Small intestine (tissue), 7 donors: Measurements from ENCODE around the gene MROH2A. TPM values are rescaled to one million over a fixed set of nuclear protein-coding genes. Genes with fewer than 3 reads are reported as not detected.

Experiments
- DNase-seq, 2 donors: peaks; one replicate each; pipeline versions ENCODE4 v3.0.0 to v3.0.0-alpha.2; 2013
- FAIRE-seq: peaks from 2 replicates; lab custom pipeline; 2012; peaks lifted over from hg19 to GRCh38; lab: Jason Lieb, UNC
- H3K27ac ChIP-seq, 3 donors: one replicate each; pipeline ENCODE4 v1.5.1; 2013; ENCODE audit warnings: low read length in 2 of 3, mild to moderate bottlenecking in 2 of 3, control low read depth in 1 of 3, inconsistent platforms in 1 of 3, low read depth in 1 of 3, moderate library complexity in 1 of 3
- H3K27me3 ChIP-seq, 3 donors: one replicate each; pipeline ENCODE4 v1.6.1; 2013; ENCODE audit warnings: low read length in 3 of 3, inconsistent platforms in 1 of 3; ENCODE audit not compliant: control insufficient read depth in 3 of 3, insufficient read depth in 3 of 3
- H3K36me3 ChIP-seq, 3 donors: one replicate each; pipeline ENCODE4 v1.6.1; 2013; ENCODE audit warnings: low read length in 3 of 3, inconsistent platforms in 1 of 3, low read depth in 1 of 3, mild to moderate bottlenecking in 1 of 3, moderate library complexity in 1 of 3; ENCODE audit not compliant: control insufficient read depth in 3 of 3, insufficient read depth in 2 of 3
- H3K4me1 ChIP-seq, 3 donors: one replicate each; pipeline ENCODE4 v1.6.1; 2013; ENCODE audit warnings: low read length in 2 of 3, inconsistent platforms in 1 of 3, low read depth in 1 of 3, mild to moderate bottlenecking in 1 of 3, moderate library complexity in 1 of 3; ENCODE audit not compliant: control insufficient read depth in 3 of 3, insufficient read depth in 2 of 3
- H3K4me3 ChIP-seq, 3 donors: one replicate each; pipeline ENCODE4 v1.5.1; 2013; ENCODE audit warnings: low read length in 3 of 3, control low read depth in 1 of 3, inconsistent platforms in 1 of 3, low read depth in 1 of 3, mild to moderate bottlenecking in 1 of 3, moderate library complexity in 1 of 3
- H3K9me3 ChIP-seq, 2 donors: one replicate each; pipeline ENCODE4 v1.6.1; 2013; ENCODE audit warnings: low read depth in 1 of 2, low read length in 1 of 2; ENCODE audit not compliant: control insufficient read depth in 2 of 2, insufficient read depth in 1 of 2
- WGBS, 3 donors: extraction: QIAGEN DNeasy Blood & Tissue Kit; methylation state at CpG; one replicate each; pipeline ENCODE4 v1.1.7; 2013; 5-methylcytosine and 5-hydroxymethylcytosine counted together
- polyA plus RNA-seq, 4 donors: library from polyadenylated mRNA; stranded (reverse) in 3 of 4; unstranded in 1 of 4; fragments of 200-250 nt in 3 of 4; fragments of 120-200 nt in 1 of 4; gene quantifications; one replicate each; pipeline versions ENCODE4 v1.2.1 to v1.2.3, GENCODE V29; 2013
- donor health status: healthy with polysubstance abuse.
- donor health status: control.
- donor health status: control.
- donor health status: Bipolar disorder and iron deficiency.
- donor health status: healthy.

The MROH2A gene
- polyA plus RNA-seq, 4 donors, result 0.19 to 1.6 (median 0.42) TPM

DNA sequence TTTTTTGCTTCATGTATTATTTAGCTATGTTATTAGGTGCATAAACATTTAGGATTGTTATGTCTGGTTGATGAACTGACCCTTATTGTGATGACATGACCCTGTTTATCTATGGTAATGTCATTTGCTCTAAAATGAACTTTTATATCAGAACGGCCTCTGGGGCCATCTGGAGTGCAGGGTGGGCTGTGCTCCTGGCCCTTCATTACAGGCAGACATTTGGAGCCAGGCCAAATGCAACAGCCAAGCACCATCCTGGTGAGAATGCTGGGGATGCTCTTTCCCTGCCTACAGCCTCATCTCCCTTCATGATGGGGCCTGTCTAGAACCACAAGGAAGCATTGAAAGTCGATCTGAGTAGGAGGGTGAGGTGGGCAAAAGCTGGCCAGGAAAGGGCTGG lies 38.2 kb downstream of the MROH2A start:
- H3K4me1 ChIP-seq, result peaks cover 0 to 23% (median 0%) of the 10 kb centered on the region in 3 donors
- no peaks in the 10 kb centered on the region for H3K27me3 ChIP-seq
- no peak for FAIRE-seq
- DNase-seq, result no peak
- no peaks in the 10 kb centered on the region for H3K36me3 ChIP-seq
- WGBS, 3 donors, result 60 to 74% (median 61%) methylated on average over 2 of the region's 2 CpGs
- no peak overlapping the region for H3K4me3 ChIP-seq
- H3K9me3 ChIP-seq, result peaks cover 0 to 2% of the 10 kb centered on the region in 2 donors
- peak overlapping the region in 1 of 3 donors; percentile 60 for H3K27ac ChIP-seq

DNA sequence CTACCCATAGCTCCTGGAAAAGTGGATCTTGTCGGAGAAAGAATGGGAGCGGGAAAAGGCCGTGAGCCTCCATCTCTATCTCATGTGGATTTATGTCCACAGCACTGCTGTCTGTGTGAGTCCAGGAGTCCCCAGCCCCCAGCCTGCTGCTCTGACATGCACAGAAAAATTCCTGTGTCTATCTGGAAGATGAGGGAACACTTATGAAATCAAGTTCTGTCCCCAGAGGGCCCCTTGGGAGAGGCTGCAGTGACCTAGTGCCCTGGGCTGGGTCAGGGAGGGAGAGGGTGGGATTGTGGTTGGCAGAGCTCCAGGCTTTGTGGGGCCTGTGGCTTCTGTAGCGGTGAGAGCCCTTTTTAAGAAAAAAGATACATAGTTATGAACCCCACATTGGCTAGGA lies 38.6 kb downstream of the MROH2A start:
- H3K4me1 ChIP-seq, result peaks cover 0 to 23% (median 2%) of the 10 kb centered on the region in 3 donors
- H3K4me3 ChIP-seq, result no peak overlapping the region
- peaks cover 0 to 2% of the 10 kb centered on the region in 2 donors for H3K9me3 ChIP-seq
- no peaks in the 10 kb centered on the region for H3K27me3 ChIP-seq
- FAIRE-seq (no peak), DNase-seq (peak in 1 of 2 donors; percentile 71)
- no peaks in the 10 kb centered on the region for H3K36me3 ChIP-seq
- H3K27ac ChIP-seq, result peak overlapping the region in 1 of 3 donors; percentile 60
- 77 to 78% (median 77%) methylated on average over 4 of the region's 4 CpGs for WGBS, 3 donors

DNA sequence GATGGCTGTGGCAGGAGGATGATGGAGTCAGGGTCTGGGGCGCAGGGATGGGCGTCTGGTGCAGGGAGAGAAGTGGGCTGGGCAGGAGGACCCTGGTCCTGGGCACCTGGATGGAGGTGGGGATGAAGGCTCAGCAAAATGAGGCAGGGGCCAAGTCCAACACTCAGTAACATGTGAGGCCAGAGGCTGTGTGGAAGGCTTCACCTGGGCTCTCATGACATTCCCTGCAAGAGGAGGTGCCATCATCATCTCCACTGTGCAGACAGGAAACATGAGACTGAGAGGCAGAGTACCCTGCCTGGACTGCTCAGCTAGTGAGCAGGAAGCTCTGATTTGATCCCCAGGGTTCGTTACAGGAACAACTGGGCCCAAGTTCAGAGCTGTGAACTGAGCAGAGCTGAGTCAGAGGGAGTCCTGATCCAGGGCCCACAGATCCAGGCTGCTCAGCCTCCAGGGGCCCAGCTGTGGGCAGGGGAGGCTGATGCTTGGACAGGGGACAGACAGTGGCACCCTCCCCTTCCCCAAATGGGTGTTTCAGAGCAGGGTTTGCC lies 39.3 kb downstream of the MROH2A start:
- no peak overlapping the region for H3K4me3 ChIP-seq

DNA sequence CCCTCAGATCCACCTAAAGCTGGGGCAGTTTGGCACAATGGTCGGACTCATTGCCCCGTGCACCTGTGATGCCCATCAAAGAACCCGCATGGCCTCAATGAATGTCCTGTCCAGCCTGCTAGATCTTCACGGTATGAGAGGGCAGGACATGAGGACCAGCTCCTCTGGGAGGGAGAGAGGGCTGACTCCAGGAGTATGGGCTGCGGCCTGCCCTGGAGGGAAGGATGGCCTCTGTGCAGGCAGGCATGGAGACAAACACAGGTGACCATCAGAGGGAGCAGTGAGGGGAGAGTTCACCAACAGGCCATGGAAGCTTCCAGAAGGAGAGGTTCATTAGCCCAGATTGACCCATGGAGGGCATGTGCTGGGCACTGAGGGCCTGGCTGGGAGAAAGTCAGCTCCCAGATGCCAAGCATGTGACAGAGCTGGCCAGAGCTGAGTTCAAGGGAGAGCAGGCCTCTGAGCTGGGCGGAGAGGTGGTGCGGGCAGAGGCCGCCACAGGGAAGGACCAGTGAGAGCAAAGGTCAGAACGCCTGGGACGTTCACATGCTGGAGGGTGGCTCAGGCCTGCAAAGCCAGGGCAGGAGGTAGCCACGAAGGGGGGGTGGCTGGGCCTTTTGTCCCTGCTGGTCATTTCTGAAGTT lies 40.0 kb downstream of the MROH2A start:
- DNase-seq, result peak; percentile 34 to 42
- 67 to 84% (median 68%) methylated on average over 11 of the region's 11 CpGs for WGBS, 3 donors

More for the DNA sequence above, 39.3 kb downstream of the MROH2A start:
- DNase-seq (peak; percentile 34 to 50), FAIRE-seq (no peak)
- Histone ChIP-seq H3K27me3 (no peaks in the 10 kb centered on the region), H3K9me3 (peaks cover 0 to 2% of the 10 kb centered on the region in 2 donors), H3K27ac (peak overlapping the region in 1 of 3 donors; percentile 50), H3K4me1 (peaks cover 0 to 23% (median 2%) of the 10 kb centered on the region in 3 donors), H3K36me3 (no peaks in the 10 kb centered on the region)
- WGBS, 3 donors, result 65 to 73% (median 72%) methylated on average over 3 of the region's 3 CpGs

DNA sequence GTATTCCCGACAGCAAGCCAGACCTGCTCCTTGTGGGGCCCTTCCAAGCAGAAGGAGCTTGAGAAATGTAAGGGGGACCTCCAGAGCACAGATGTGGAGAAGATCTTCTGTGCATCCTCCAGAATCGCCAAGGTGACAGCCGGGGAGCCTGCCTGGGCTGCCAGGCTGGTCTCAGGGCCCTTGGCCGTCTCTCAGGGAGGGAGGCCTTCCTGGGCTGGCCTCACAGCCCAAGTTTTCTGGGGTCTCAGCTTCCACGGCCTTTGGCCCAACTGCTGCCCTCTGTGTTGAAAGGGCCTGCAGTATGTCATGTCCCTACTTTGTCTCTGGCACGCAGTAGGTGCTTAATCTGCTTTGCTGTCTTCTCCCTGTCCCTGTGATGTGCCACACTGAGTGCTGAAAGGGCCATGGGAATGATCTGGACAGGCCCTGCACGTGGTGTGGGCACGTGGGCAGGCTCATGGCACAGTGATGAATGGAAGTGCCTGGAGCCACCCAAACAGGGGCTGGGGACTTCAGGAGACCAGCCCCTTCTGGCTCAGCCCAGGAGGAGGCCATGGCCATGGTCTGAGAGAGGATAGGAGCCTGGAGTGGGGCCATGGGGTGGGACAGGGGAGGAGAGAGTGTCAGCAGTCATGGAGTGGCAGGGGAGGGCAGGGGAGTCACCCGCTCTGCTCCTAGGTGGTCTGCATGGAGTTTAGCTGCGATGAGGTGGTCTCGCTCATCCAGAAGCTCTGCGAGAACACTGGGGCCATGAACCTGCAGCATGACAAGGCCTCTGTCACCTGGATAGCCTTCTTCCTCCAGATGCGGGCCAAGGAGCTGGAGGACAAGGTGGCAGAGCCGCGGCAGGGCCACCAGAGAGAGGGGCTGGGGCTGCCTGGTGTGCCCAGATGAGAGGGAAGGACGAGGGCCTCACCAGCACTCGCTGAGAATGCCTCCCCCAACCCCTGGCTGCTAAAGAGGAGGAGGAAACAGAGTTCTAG lies 40.8 kb downstream of the MROH2A start:
- no peak for DNase-seq
- Histone ChIP-seq H3K36me3 (no peaks in the 10 kb centered on the region), H3K27ac (no peak overlapping the region), H3K4me3 (no peak overlapping the region), H3K9me3 (peaks cover 0 to 2% of the 10 kb centered on the region in 2 donors), H3K4me1 (peaks cover 0 to 23% (median 4%) of the 10 kb centered on the region in 3 donors), H3K27me3 (no peaks in the 10 kb centered on the region)
- WGBS, 3 donors, result 75 to 88% (median 83%) methylated on average over 17 of the region's 17 CpGs
- FAIRE-seq, result no peak

More for the DNA sequence above, 40.0 kb downstream of the MROH2A start:
- Histone ChIP-seq H3K27me3 (no peaks in the 10 kb centered on the region), H3K4me3 (no peak overlapping the region), H3K36me3 (no peaks in the 10 kb centered on the region), H3K4me1 (peaks cover 0 to 23% (median 4%) of the 10 kb centered on the region in 3 donors), H3K9me3 (peaks cover 0 to 2% of the 10 kb centered on the region in 2 donors), H3K27ac (peak overlapping the region in 1 of 3 donors; percentile 50)
- no peak for FAIRE-seq

DNA sequence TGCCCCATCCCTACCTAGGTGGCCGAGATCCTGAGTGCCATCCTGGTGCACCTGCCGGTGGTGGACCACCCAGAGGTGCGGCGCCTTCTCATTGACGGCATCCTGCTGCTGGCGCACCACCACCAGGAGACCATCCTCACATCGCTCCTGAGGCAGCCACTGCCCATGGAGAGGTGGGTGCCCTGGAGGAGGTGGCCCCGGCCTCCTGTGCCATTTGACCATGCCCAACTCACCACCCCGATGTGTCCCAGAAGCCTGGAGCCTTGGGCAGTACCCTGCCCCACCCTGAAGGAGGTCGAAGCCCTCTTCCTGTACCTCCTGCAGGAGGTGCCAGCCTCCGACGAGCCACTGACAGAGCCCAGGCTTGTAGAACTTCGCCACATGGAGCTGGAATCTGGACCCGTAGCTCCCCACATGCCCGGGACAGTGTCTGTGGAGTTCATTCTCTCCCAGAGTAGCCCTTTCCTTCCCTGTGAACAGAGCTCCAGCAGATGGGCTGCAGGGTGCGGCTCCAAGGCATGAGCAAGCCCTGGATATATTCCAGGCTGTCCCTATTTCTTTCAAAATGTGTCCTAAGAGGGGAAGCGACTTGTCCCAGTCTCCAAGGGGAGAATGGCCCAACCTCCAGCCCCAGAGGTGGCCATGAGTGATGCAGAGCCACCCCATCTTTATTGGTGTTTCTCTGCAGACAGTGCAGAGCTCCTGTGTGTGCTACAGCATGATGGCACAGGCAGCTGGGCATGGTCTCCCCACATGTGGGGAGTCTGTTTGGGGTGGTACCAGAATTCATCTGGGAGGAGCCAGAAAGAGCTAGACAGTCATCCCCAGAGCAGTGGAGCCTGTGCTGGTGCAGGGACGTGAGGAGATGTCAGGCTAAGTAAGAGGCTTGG lies 42.0 kb downstream of the MROH2A start:
- H3K36me3 ChIP-seq, result no peaks in the 10 kb centered on the region
- H3K4me1 ChIP-seq, result peaks cover 0 to 23% (median 4%) of the 10 kb centered on the region in 3 donors
- FAIRE-seq (no peak), DNase-seq (peak in 1 of 2 donors; percentile 25)
- H3K9me3 ChIP-seq, result peaks cover 0 to 2% of the 10 kb centered on the region in 2 donors
- no peak overlapping the region for H3K4me3 ChIP-seq
- WGBS, 3 donors, result 77 to 85% (median 84%) methylated on average over 17 to 18 of the region's 18 CpGs
- no peaks in the 10 kb centered on the region for H3K27me3 ChIP-seq
- H3K27ac ChIP-seq, result no peak overlapping the region

GRCh38 chr2:233820774-233821105 lies 42.6 kb downstream of the MROH2A start:
- Histone ChIP-seq H3K27ac (no peak overlapping the region), H3K36me3 (no peaks in the 10 kb centered on the region), H3K27me3 (no peaks in the 10 kb centered on the region), H3K9me3 (peaks cover 0 to 2% of the 10 kb centered on the region in 2 donors), H3K4me3 (no peak overlapping the region), H3K4me1 (peaks cover 0 to 23% (median 4%) of the 10 kb centered on the region in 3 donors)
- no peak for DNase-seq
- WGBS, 3 donors, result 83 to 95% (median 89%) methylated on average over 6 of the region's 6 CpGs
- no peak for FAIRE-seq
